Endothelial cell of umbilical vein (primary cell): Measurements from ENCODE around the gene FBXO3. TPM values are rescaled to one million over a fixed set of nuclear protein-coding genes. Genes with fewer than 3 reads are reported as not detected.
A peak's percentile ranks its signal among the peaks of the same experiment; 100 is the strongest.

Experiments
- BruUV-seq: library from RNA; stranded (reverse); fragments of 400-500 nt; replicated peaks from 2 replicates; lab custom pipeline; 2021; lab: Mats Ljungman, UMichigan
- CTCF ChIA-PET: fragments of 300-600, 350-600 bp; sonication (Branson Sonifier 250); formaldehyde crosslinking; loops from one replicate; lab custom pipeline; 2021; ENCODE audit warnings: antibody characterized with exemption, inconsistent platforms; lab: Charles Lee
- POLR2A ChIA-PET: fragments of 300-600, 350-600 bp; sonication (Branson Sonifier 250); formaldehyde crosslinking; loops from one replicate; lab custom pipeline; 2021; ENCODE audit warnings: antibody characterized with exemption, inconsistent platforms; lab: Charles Lee
- DNase-seq: peaks from one replicate; pipeline ENCODE4 v3.0.0-alpha.2; 2011; ENCODE audit warnings: low read depth, low spot score
- FAIRE-seq: peaks from 2 replicates; lab custom pipeline; 2011; peaks lifted over from hg19 to GRCh38; lab: Jason Lieb, UNC
- H2AFZ ChIP-seq: 2 replicates; pipeline ENCODE4 v1.6.0; 2012; ENCODE audit warnings: low read depth, low read length, control low read depth, inconsistent platforms
- H3K27ac ChIP-seq: 2 replicates; pipeline ENCODE4 v1.5.1; 2011; ENCODE audit warnings: low read depth, mild to moderate bottlenecking, control low read depth, low read length, moderate library complexity; ENCODE audit not compliant: insufficient read depth
- H3K27me3 ChIP-seq, 2 experiments: 2 replicates each; pipeline versions ENCODE4 v1.6.0 to v1.6.1; 2011; ENCODE audit warnings: low read length in 2 of 2, mixed read lengths in 1 of 2; ENCODE audit not compliant: control insufficient read depth in 2 of 2, insufficient read depth in 2 of 2
- H3K36me3 ChIP-seq, 2 experiments: 2 replicates in 1 of 2; 3 replicates in 1 of 2; pipeline ENCODE4 v1.5.1; 2011; ENCODE audit warnings: low read length in 2 of 2, mild to moderate bottlenecking in 1 of 2, moderate library complexity in 1 of 2; ENCODE audit not compliant: control insufficient read depth in 2 of 2, insufficient read depth in 2 of 2; ENCODE audit errors: extremely low read depth in 1 of 2
- H3K4me1 ChIP-seq: 3 replicates; pipeline ENCODE4 v1.5.1; 2011; ENCODE audit warnings: mild to moderate bottlenecking, low read length; ENCODE audit not compliant: control insufficient read depth, insufficient read depth; ENCODE audit errors: extremely low read depth
- H3K4me2 ChIP-seq: 2 replicates; pipeline ENCODE4 v1.6.1; 2011; ENCODE audit warnings: low read length, control low read depth, mixed read lengths; ENCODE audit not compliant: insufficient read depth
- H3K4me3 ChIP-seq, 3 experiments: fragments of 200-600 bp in 1 of 3; sonication (generic), shearing (Covaris generic) in 1 of 3; replicated peaks in 1 of 3; 2 replicates each; pipeline ENCODE4 v1.5.1; 2011 to 2016; ENCODE audit warnings: control low read depth in 3 of 3, low read length in 3 of 3, mild to moderate bottlenecking in 2 of 3, inconsistent platforms in 1 of 3, low read depth in 1 of 3, moderate library complexity in 1 of 3; ENCODE audit not compliant: insufficient read depth in 1 of 3
- H3K79me2 ChIP-seq: 2 replicates; pipeline ENCODE4 v1.6.0; 2012; ENCODE audit warnings: low read length, inconsistent platforms; ENCODE audit not compliant: control insufficient read depth, insufficient read depth
- H3K9ac ChIP-seq: replicated peaks from 2 replicates; pipeline ENCODE3; 2011; ENCODE audit warnings: low read length, control low read depth; ENCODE audit not compliant: insufficient read depth; ENCODE audit errors: extremely low read depth
- H3K9me1 ChIP-seq: replicated peaks from 3 replicates; pipeline ENCODE4 v1.6.0; 2011; ENCODE audit warnings: mild to moderate bottlenecking, low read length; ENCODE audit not compliant: control insufficient read depth, insufficient read depth; ENCODE audit errors: extremely low read depth
- H3K9me3 ChIP-seq: replicated peaks from 2 replicates; pipeline ENCODE4 v1.5.1; 2012; ENCODE audit warnings: low read length, inconsistent platforms; ENCODE audit not compliant: control insufficient read depth, insufficient read depth
- H4K20me1 ChIP-seq: replicated peaks from 2 replicates; pipeline ENCODE3; 2011; ENCODE audit warnings: mild to moderate bottlenecking, low read length; ENCODE audit not compliant: control insufficient read depth, insufficient read depth; ENCODE audit errors: extremely low read depth
- CTCF ChIP-seq, 2 donors: IDR thresholded peaks; 1 replicate in 1 of 2; 2 replicates in 1 of 2; pipeline ENCODE4 v1.5.1; 2011; ENCODE audit warnings: low read length in 2 of 2, mild to moderate bottlenecking in 2 of 2, moderate library complexity in 2 of 2, control low read depth in 1 of 2, inconsistent platforms in 1 of 2, low read depth in 1 of 2; ENCODE audit not compliant: insufficient read depth in 1 of 2; ENCODE audit errors: extremely low read depth in 1 of 2
- EZH2 ChIP-seq: IDR thresholded peaks from 2 replicates; pipeline ENCODE4 v1.6.1; 2012; ENCODE audit warnings: borderline replicate concordance, low read depth, mild to moderate bottlenecking, moderate library complexity, low read length, inconsistent platforms; ENCODE audit not compliant: severe bottlenecking
- FOS ChIP-seq: IDR thresholded peaks from 2 replicates; pipeline ENCODE4 v1.6.1; 2011; ENCODE audit warnings: mild to moderate bottlenecking, low read length, moderate library complexity, borderline replicate concordance; ENCODE audit not compliant: insufficient read depth
- GATA2 ChIP-seq: IDR thresholded peaks from 2 replicates; pipeline ENCODE4 v1.7.0; 2011; ENCODE audit warnings: low read depth, mild to moderate bottlenecking, moderate library complexity, mixed read lengths, low read length; ENCODE audit not compliant: insufficient read length, insufficient read depth
- JUN ChIP-seq: IDR thresholded peaks from 2 replicates; pipeline ENCODE4 v1.6.1; 2011; ENCODE audit warnings: borderline replicate concordance, low read depth; ENCODE audit not compliant: insufficient read length, insufficient read depth
- MAX ChIP-seq: IDR thresholded peaks from 2 replicates; pipeline ENCODE4 v1.6.1; 2011; ENCODE audit not compliant: insufficient read depth, insufficient read length
- MYC ChIP-seq: IDR thresholded peaks from one replicate; pipeline ENCODE4 v1.6.1; 2011; ENCODE audit warnings: mild to moderate bottlenecking, low read depth, low read length
- POLR2A ChIP-seq: IDR thresholded peaks from 2 replicates; pipeline ENCODE4 v1.6.1; 2012; ENCODE audit warnings: low read depth, mild to moderate bottlenecking, control low read depth, low read length
- POLR2AphosphoS5 ChIP-seq: IDR thresholded peaks from 2 replicates; pipeline ENCODE4 v1.6.1; 2012; ENCODE audit warnings: low read depth, mild to moderate bottlenecking, control low read depth, low read length, moderate library complexity; ENCODE audit not compliant: insufficient read depth
- dilution Hi-C: fragments of 300-500 bp; cut with MboI; formaldehyde crosslinking; loops from one replicate; pipeline ENCODE4 v1.15.0; 2019; ENCODE audit warnings: low sequenced_read_pairs; ENCODE audit not compliant: extremely low pct_ligation_motif_present
- intact Hi-C: fragments of 100-400 bp; cut with micrococcal nuclease; formaldehyde crosslinking; loops from one replicate; pipeline ENCODE4 v1.10.0; 2022
- polyA plus RNA-seq, 4 experiments: library from polyadenylated mRNA; depleted of rRNA in 3 of 4; stranded (reverse) in 3 of 4; unstranded in 1 of 4; fragments of >200 nt; gene quantifications; 2 replicates each; pipeline versions ENCODE4 v1.2.1 to v1.2.3, GENCODE V29; 2011 to 2012; ENCODE audit warnings: missing spikeins in 1 of 4
- total RNA-seq: library from RNA; stranded (reverse); gene quantifications from 2 replicates; pipeline ENCODE4 v1.2.3, GENCODE V29; 2021

FBXO3 gene
- total and polyA plus RNA-seq, 2 donors (not counting 3 experiments of a cell fraction or from before 2014, with no cell fraction given) = 18.0 to 23.1 TPM

GRCh38 chr11:33770236-33770635 lies 4.1 kb downstream of the FBXO3 start:
- peak; percentile 55 for FAIRE-seq
- dilution Hi-C loops = no loop called here
- peaks cover 14% of the 10 kb centered on the region for H3K79me2 ChIP-seq

More at GRCh38 chr11:33770236-33770635, 4.1 kb downstream of the FBXO3 start:
- Histone ChIP-seq H3K4me1 (peaks cover 12% of the 10 kb centered on the region), H3K36me3 (peaks cover 0 to 3% of the 10 kb centered on the region in 2 experiments), H3K27me3 (peaks cover 0 to 2% of the 10 kb centered on the region in 2 experiments), H3K4me2 (no peak overlapping the region), H2AFZ (no peak overlapping the region), H3K4me3 (no peak overlapping the region), H4K20me1 (no peaks in the 10 kb centered on the region), H3K9me3 (no peaks in the 10 kb centered on the region), H3K9ac (no peak overlapping the region), H3K27ac (no peak overlapping the region), H3K9me1 (no peaks in the 10 kb centered on the region)
- CTCF ChIA-PET = no interaction called here
- no peak for TF ChIP-seq MYC
- no peak for TF ChIP-seq FOS
- TF ChIP-seq EZH2 = no peak
- TF ChIP-seq POLR2AphosphoS5 = no peak
- TF ChIP-seq JUN = no peak
- TF ChIP-seq MAX = no peak
- no peak for TF ChIP-seq CTCF (IDR thresholded peaks at IDR 0.05; ENCODE audit: extremely low read depth in 1 of 2, insufficient read depth in 1 of 2, low read depth in 1 of 2, low read length in 2 of 2)
- no peak for TF ChIP-seq POLR2A
- TF ChIP-seq GATA2 = no peak
- no TSS peak for BruUV-seq
- DNase-seq = no peak
- POLR2A ChIA-PET = no interaction called here
- intact Hi-C loops = no loop called here
